HG03095 (cell line): ENCODE data around the gene PRRC2B.
"Not testable (repeated sequence)": the region's sequence is repeated elsewhere in the genome, so short reads cannot be mapped to it uniquely, and the experiment has no call there.

Source experiments
- ATAC-seq: cut with Tn5 transposase; IDR thresholded peaks from one replicate; pipeline ENCODE4 v1.9.1; 2021; ENCODE audit warnings: moderate library complexity; ENCODE audit not compliant: unreplicated experiment

PRRC2B gene

GRCh38 chr9:131393622-131394463, at the start of gene PRRC2B:
Gene PRRC2B (plus strand): TSS chr9:131394086. CDS start chr9:131430145, 36,059 bp downstream.
- no peak for ATAC-seq

GRCh38 chr9:131344931-131345535, 48.9 kb upstream of the PRRC2B start:
- not testable (repeated sequence) for ATAC-seq

- ATAC-seq, result no peak
Measured at GRCh38 chr9:131346559-131346958, 47.3 kb upstream of the PRRC2B start.

GRCh38 chr9:131347376-131348020, 46.4 kb upstream of the PRRC2B start:
- no peak for ATAC-seq

- ATAC-seq, result no peak
Measured at GRCh38 chr9:131348631-131349521, 45.0 kb upstream of the PRRC2B start.

GRCh38 chr9:131349522-131349880, 44.4 kb upstream of the PRRC2B start:
- no peak for ATAC-seq

GRCh38 chr9:131349881-131350563, 43.9 kb upstream of the PRRC2B start:
- no peak for ATAC-seq

GRCh38 chr9:131356479-131356878, 37.4 kb upstream of the PRRC2B start:
- not testable (repeated sequence) for ATAC-seq

GRCh38 chr9:131358556-131358955, 35.3 kb upstream of the PRRC2B start:
- no peak for ATAC-seq

- no peak for ATAC-seq
Measured at GRCh38 chr9:131361202-131361833, 32.6 kb upstream of the PRRC2B start.

GRCh38 chr9:131365546-131365945, 28.3 kb upstream of the PRRC2B start:
- ATAC-seq, result no peak

GRCh38 chr9:131366761-131367401, 27.0 kb upstream of the PRRC2B start:
- no peak for ATAC-seq

GRCh38 chr9:131367450-131367849, 26.4 kb upstream of the PRRC2B start:
- no peak for ATAC-seq

GRCh38 chr9:131370638-131371037, 23.2 kb upstream of the PRRC2B start:
- no peak for ATAC-seq

GRCh38 chr9:131372599-131372973, 21.3 kb upstream of the PRRC2B start:
- not testable (repeated sequence) for ATAC-seq

- not testable (repeated sequence) for ATAC-seq
Measured at GRCh38 chr9:131374638-131375037, 19.2 kb upstream of the PRRC2B start.

- ATAC-seq, result no peak
Measured at GRCh38 chr9:131379056-131379455, 14.8 kb upstream of the PRRC2B start.

GRCh38 chr9:131382850-131383729, 10.8 kb upstream of the PRRC2B start:
- ATAC-seq, result no peak
